ENCODE data around the gene KL. TPM values are rescaled to one million over a fixed set of nuclear protein-coding genes. Genes with fewer than 3 reads are reported as not detected.
A peak's percentile ranks its signal among the peaks of the same experiment; 100 is the strongest.

Gene KL
- total and polyA plus RNA-seq, 10 of the 15 experiments (the other 5 are each of a cell fraction or from before 2014, with no cell fraction given), result 0.08 to 2.1 (median 1.4) TPM

DNA sequence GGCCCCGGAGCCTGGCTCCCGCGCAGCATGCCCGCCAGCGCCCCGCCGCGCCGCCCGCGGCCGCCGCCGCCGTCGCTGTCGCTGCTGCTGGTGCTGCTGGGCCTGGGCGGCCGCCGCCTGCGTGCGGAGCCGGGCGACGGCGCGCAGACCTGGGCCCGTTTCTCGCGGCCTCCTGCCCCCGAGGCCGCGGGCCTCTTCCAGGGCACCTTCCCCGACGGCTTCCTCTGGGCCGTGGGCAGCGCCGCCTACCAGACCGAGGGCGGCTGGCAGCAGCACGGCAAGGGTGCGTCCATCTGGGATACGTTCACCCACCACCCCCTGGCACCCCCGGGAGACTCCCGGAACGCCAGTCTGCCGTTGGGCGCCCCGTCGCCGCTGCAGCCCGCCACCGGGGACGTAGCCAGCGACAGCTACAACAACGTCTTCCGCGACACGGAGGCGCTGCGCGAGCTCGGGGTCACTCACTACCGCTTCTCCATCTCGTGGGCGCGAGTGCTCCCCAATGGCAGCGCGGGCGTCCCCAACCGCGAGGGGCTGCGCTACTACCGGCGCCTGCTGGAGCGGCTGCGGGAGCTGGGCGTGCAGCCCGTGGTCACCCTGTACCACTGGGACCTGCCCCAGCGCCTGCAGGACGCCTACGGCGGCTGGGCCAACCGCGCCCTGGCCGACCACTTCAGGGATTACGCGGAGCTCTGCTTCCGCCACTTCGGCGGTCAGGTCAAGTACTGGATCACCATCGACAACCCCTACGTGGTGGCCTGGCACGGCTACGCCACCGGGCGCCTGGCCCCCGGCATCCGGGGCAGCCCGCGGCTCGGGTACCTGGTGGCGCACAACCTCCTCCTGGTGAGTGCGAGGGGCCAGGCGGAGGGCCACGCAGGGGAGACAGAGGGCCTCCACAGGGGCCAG lies at the start of gene KL (continued):
- TF ChIP-seq, protein P1, sequence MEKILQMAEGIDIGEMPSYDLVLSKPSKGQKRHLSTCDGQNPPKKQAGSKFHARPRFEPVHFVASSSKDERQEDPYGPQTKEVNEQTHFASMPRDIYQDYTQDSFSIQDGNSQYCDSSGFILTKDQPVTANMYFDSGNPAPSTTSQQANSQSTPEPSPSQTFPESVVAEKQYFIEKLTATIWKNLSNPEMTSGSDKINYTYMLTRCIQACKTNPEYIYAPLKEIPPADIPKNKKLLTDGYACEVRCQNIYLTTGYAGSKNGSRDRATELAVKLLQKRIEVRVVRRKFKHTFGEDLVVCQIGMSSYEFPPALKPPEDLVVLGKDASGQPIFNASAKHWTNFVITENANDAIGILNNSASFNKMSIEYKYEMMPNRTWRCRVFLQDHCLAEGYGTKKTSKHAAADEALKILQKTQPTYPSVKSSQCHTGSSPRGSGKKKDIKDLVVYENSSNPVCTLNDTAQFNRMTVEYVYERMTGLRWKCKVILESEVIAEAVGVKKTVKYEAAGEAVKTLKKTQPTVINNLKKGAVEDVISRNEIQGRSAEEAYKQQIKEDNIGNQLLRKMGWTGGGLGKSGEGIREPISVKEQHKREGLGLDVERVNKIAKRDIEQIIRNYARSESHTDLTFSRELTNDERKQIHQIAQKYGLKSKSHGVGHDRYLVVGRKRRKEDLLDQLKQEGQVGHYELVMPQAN (conservative IDR thresholded peaks at IDR 0.05), result 0 out of 2 replicates have a peak, but pooled peaks have one; percentile 32
- no peak for TF ChIP-seq NRF1 (conservative IDR thresholded peaks at IDR 0.05; ENCODE audit: low read depth, low read length)

DNA sequence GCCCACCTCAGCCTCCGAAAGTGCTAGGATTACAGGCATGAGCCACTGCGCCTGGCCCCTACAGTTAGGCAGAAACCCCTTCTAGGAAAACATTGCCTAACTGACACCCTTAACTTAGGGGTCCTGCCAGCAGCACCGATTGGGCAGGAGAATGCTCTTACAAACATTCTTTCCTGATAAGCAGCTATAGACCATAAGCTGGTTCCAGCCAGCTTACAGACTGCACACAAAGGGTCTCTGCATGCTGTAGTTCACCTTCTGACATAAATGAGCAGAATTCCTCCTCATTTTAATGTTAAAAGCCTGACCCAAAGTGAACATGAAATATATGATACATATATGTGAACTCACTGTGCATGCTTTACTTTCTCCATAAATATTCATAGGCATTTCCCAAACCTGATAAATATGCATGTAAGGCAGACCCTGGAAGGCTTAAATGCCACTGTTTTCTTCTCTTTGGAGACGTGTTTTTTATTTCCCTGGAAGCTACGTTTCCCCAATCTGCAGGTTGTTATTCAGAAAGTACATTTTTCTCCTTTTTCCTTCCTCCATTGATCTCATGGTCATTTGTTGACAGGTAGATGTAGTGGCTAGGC lies 48.5 kb upstream of the KL start:
- Histone ChIP-seq H3K27me3 (replicated peaks in 1 of 2; ENCODE audit: control insufficient read depth in 2 of 2, insufficient read depth in 2 of 2, low read length in 1 of 2) (no peaks in the 10 kb centered on the region), H3K79me2 (ENCODE audit: control insufficient read depth, insufficient read depth, low read length) (no peaks in the 10 kb centered on the region), H3K4me1 (ENCODE audit: control insufficient read depth, insufficient read depth, low read length) (no peaks in the 10 kb centered on the region), H4K20me1 (ENCODE audit: control insufficient read depth, insufficient read depth) (no peaks in the 10 kb centered on the region), H3K27ac (ENCODE audit: control insufficient read depth, insufficient read depth) (no peak overlapping the region), H3K9ac (ENCODE audit: control insufficient read depth, insufficient read depth, low read length) (no peak overlapping the region), H3K4me3 (no peak overlapping the region), H3K4me2 (ENCODE audit: control insufficient read depth, insufficient read depth) (no peak overlapping the region), H3K36me3 (ENCODE audit: control insufficient read depth in 2 of 2, insufficient read depth in 2 of 2, low read length in 1 of 2) (no peaks in the 10 kb centered on the region), H2AFZ (ENCODE audit: control insufficient read depth, low read depth, low read length) (no peak overlapping the region), H3K9me3 (replicated peaks; ENCODE audit: control insufficient read depth, insufficient read depth, low read length) (no peaks in the 10 kb centered on the region)
- intact Hi-C loops (cut with micrococcal nuclease; ENCODE audit: unreplicated experiment), result no loop called here
- ChIA-PET CTCF (no interaction called here), RAD21 (ENCODE audit: unreplicated experiment) (no interaction called here), POLR2A (no interaction called here), SMC1A (ENCODE audit: uncharacterized antibody, unreplicated experiment) (no interaction called here)
- no TSS peak for BruUV-seq (replicated peaks)
- WGBS (ENCODE audit: insufficient coverage, insufficient replicate concordance, low lambda C conversion rate, missing lambda C conversion rate), result 70% methylated on average over 5 of the region's 5 CpGs
- no peak for ATAC-seq
- FAIRE-seq, result no peak
- no peak for DNase-seq (ENCODE audit: low read depth, low spot score)
- TF ChIP-seq NBN (IDR thresholded peaks at IDR 0.05), result no peak
- in situ Hi-C loops (cut with MboI), result no loop called here

All from GM12878 (cell line).